ENCODE measurements around the gene KDM1A. TPM values are rescaled to one million over a fixed set of nuclear protein-coding genes. Genes with fewer than 3 reads are reported as not detected.

KDM1A gene
- polyA plus RNA-seq, 3 donors: 22.1 to 30.2 (median 24.1) TPM

DNA sequence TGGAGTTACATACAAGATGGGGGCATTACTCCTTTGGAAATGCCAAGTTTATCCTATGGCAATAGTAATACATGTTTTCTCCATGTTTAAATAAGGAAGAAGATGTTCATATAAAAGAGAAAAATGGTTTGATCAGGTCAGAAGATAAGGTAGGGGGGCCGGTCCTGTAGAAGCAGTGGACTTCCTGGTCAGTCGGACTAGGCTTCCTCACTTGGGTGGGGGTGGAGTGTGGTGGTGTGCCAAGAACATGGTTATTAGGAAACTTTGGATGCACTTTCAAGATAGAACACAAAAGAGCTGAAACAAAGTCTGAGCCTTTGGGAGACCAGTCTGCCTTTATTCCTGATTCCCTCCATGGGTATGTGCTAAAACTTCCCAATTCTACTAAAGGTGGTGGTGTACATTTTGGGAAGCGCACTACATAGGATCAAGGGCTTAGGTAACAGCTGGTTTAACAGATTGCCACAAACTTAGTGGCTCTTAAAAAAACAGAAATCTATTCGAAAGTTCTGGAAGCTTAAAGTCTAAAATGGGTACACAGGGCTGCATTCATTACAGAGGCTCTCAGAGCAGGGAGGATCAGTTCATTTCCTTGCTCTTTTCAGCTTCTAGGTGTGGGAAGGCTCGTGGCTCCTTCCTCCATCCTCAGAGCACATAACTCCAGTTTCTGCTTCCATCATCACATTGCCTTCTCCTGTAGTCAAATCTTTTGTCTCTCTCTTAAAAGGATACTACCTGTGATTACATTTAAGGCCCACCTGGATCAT is 64.6 kb downstream of the KDM1A start:
- Histone ChIP-seq H3K27ac (ENCODE audit: low read depth in 1 of 2, low read length in 2 of 2) (no peak overlapping the region), H3K9ac (ENCODE audit: insufficient read depth, low read length, poor library complexity, severe bottlenecking) (no peak overlapping the region), H4K20me1 (ENCODE audit: insufficient read depth, low read length) (no peaks in the 10 kb centered on the region), H3K4me1 (ENCODE audit: control insufficient read depth in 1 of 2, insufficient read depth in 2 of 2, low read length in 2 of 2) (no peaks in the 10 kb centered on the region), H3K79me2 (ENCODE audit: insufficient read depth, low read length) (no peaks in the 10 kb centered on the region), H2AFZ (ENCODE audit: insufficient read depth, low read depth, low read length, poor library complexity, severe bottlenecking) (no peak overlapping the region), H3K36me3 (replicated peaks in 1 of 2; ENCODE audit: control insufficient read depth in 1 of 2, insufficient read depth in 2 of 2, low read length in 2 of 2) (peaks cover 86 to 100% of the 10 kb centered on the region in 2 donors), H3K9me3 (replicated peaks in 1 of 2; ENCODE audit: control insufficient read depth in 1 of 2, insufficient read depth in 1 of 2, low read length in 2 of 2) (no peaks in the 10 kb centered on the region), H3K27me3 (ENCODE audit: control insufficient read depth in 2 of 2, insufficient read depth in 2 of 2, low read length in 2 of 2) (no peaks in the 10 kb centered on the region), H3K4me3 (replicated peaks in 1 of 3; ENCODE audit: low read depth in 2 of 3, low read length in 3 of 3) (no peak overlapping the region), H3K4me2 (replicated peaks; ENCODE audit: extremely low read depth, low read length, poor library complexity, severe bottlenecking) (no peak overlapping the region)
- Mint-ChIP-seq H3K4me1 (no peaks in the 10 kb centered on the region), H3K27ac (peak overlapping the region in 1 of 7 donors; percentile 71), H3K27me3 (ENCODE audit: low read depth in 3 of 3) (no peaks in the 10 kb centered on the region), H3K36me3 (peaks cover 94 to 95% of the 10 kb centered on the region in 2 donors), H3K9me3 (peaks cover 0 to 1% (median 0%) of the 10 kb centered on the region in 7 donors), H3K4me3 (no peak overlapping the region)
- intact Hi-C loops (cut with micrococcal nuclease): no loop called here
- TF ChIP-seq, protein P1, sequence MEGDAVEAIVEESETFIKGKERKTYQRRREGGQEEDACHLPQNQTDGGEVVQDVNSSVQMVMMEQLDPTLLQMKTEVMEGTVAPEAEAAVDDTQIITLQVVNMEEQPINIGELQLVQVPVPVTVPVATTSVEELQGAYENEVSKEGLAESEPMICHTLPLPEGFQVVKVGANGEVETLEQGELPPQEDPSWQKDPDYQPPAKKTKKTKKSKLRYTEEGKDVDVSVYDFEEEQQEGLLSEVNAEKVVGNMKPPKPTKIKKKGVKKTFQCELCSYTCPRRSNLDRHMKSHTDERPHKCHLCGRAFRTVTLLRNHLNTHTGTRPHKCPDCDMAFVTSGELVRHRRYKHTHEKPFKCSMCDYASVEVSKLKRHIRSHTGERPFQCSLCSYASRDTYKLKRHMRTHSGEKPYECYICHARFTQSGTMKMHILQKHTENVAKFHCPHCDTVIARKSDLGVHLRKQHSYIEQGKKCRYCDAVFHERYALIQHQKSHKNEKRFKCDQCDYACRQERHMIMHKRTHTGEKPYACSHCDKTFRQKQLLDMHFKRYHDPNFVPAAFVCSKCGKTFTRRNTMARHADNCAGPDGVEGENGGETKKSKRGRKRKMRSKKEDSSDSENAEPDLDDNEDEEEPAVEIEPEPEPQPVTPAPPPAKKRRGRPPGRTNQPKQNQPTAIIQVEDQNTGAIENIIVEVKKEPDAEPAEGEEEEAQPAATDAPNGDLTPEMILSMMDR (IDR thresholded peaks at IDR 0.05): no peak
- 81% methylated on average over 3 of the region's 5 CpGs for WGBS (ENCODE audit: insufficient coverage)
- DNase-seq: no peak

DNA sequence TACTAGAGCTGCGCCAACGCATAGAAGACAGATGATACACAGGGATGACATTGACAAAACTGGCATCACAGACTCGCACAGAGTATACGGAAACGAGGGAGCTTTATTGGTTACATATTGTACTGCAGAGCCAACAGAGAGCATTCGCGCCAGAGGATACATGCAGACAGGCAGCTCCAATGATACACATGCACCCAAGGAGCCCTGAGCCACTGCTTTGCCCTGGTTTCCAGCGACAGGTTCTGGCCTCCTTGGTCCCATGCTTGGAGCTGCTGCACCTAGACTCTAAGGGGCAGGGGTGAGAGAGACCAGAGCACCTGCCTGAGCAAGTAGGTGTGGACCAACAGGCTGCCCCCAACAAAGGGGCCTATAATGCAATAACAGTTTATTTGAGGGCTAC is 65.6 kb downstream of the KDM1A start:
- Histone ChIP-seq H4K20me1 (ENCODE audit: insufficient read depth, low read length) (no peaks in the 10 kb centered on the region), H3K4me1 (ENCODE audit: control insufficient read depth in 1 of 2, insufficient read depth in 2 of 2, low read length in 2 of 2) (no peaks in the 10 kb centered on the region), H3K27ac (ENCODE audit: low read depth in 1 of 2, low read length in 2 of 2) (no peak overlapping the region), H3K79me2 (ENCODE audit: insufficient read depth, low read length) (no peaks in the 10 kb centered on the region), H3K4me2 (replicated peaks; ENCODE audit: extremely low read depth, low read length, poor library complexity, severe bottlenecking) (no peak overlapping the region), H3K27me3 (ENCODE audit: control insufficient read depth in 2 of 2, insufficient read depth in 2 of 2, low read length in 2 of 2) (no peaks in the 10 kb centered on the region), H3K9ac (ENCODE audit: insufficient read depth, low read length, poor library complexity, severe bottlenecking) (no peak overlapping the region), H3K36me3 (replicated peaks in 1 of 2; ENCODE audit: control insufficient read depth in 1 of 2, insufficient read depth in 2 of 2, low read length in 2 of 2) (peaks cover 77 to 94% of the 10 kb centered on the region in 2 donors), H3K9me3 (replicated peaks in 1 of 2; ENCODE audit: control insufficient read depth in 1 of 2, insufficient read depth in 1 of 2, low read length in 2 of 2) (no peaks in the 10 kb centered on the region), H3K4me3 (replicated peaks in 1 of 3; ENCODE audit: low read depth in 2 of 3, low read length in 3 of 3) (no peak overlapping the region), H2AFZ (ENCODE audit: insufficient read depth, low read depth, low read length, poor library complexity, severe bottlenecking) (no peak overlapping the region)
- Mint-ChIP-seq H3K27me3 (ENCODE audit: low read depth in 3 of 3) (peaks cover 0 to 1% (median 0%) of the 10 kb centered on the region in 3 donors), H3K4me3 (no peak overlapping the region), H3K9me3 (peaks cover 0 to 1% (median 0%) of the 10 kb centered on the region in 7 donors), H3K36me3 (peaks cover 85 to 93% of the 10 kb centered on the region in 2 donors), H3K4me1 (no peaks in the 10 kb centered on the region), H3K27ac (no peak overlapping the region)
- WGBS (ENCODE audit: insufficient coverage): 98% methylated on average over 6 of the region's 8 CpGs
- intact Hi-C loops (cut with micrococcal nuclease): no loop called here
- DNase-seq: no peak
- TF ChIP-seq, protein P1 (IDR thresholded peaks at IDR 0.05): no peak

Data from CD14-positive monocyte (primary cell).